GM23338 (cell line): ENCODE data around the gene MYOM1.

Experiments used
- CREB1 ChIP-seq: fragments of 250-450 bp; sonication (Bioruptor Pico); IDR thresholded peaks from 2 replicates; pipeline ENCODE4 v1.5.0; 2020; ENCODE audit warnings: low read depth, mild to moderate bottlenecking, moderate library complexity
- EZH2 ChIP-seq: fragments of 200-600 bp; sonication (generic); IDR thresholded peaks from one replicate; pipeline ENCODE4 v1.8.0; 2017; ENCODE audit warnings: antibody characterized with exemption, mild to moderate bottlenecking, low read depth; ENCODE audit not compliant: unreplicated experiment
- EZH2phosphoT487 ChIP-seq: fragments of 200-600 bp; sonication (generic); IDR thresholded peaks from one replicate; pipeline ENCODE4 v1.8.1; 2018; ENCODE audit warnings: antibody characterized with exemption; ENCODE audit not compliant: unreplicated experiment
- JUNB ChIP-seq: IDR thresholded peaks from one replicate; pipeline ENCODE4 v1.6.1; 2016; ENCODE audit warnings: antibody characterized with exemption; ENCODE audit not compliant: unreplicated experiment
- POLR2AphosphoS5 ChIP-seq: IDR thresholded peaks from 2 replicates; pipeline ENCODE4 v1.6.1; 2016; ENCODE audit warnings: antibody characterized with exemption, low read depth
- STAT1 ChIP-seq: IDR thresholded peaks from one replicate; pipeline ENCODE4 v1.6.1; 2016; ENCODE audit warnings: antibody characterized with exemption; ENCODE audit not compliant: unreplicated experiment
- ZNF331 ChIP-seq: fragments of 250-450 bp; sonication (Bioruptor Pico); IDR thresholded peaks from 2 replicates; pipeline ENCODE4 v1.5.0; 2020; ENCODE audit warnings: low read depth, mild to moderate bottlenecking, moderate library complexity
- TF ChIP-seq, protein P1 (sequence below), 2 experiments: fragments of 200-600 bp in 1 of 2; sonication (generic) in 1 of 2; conservative IDR thresholded peaks; 2 replicates each; pipeline versions ENCODE4 v1.5.1 to v1.6.1; 2016 to 2017; ENCODE audit warnings: antibody characterized with exemption in 2 of 2, low read depth in 2 of 2, mild to moderate bottlenecking in 2 of 2, moderate library complexity in 1 of 2
- TF ChIP-seq, protein P2 (sequence below): IDR thresholded peaks from one replicate; pipeline ENCODE4 v1.6.1; 2018; ENCODE audit warnings: antibody characterized with exemption; ENCODE audit not compliant: unreplicated experiment
- TF ChIP-seq, protein P3 (sequence below): IDR thresholded peaks from 2 replicates; pipeline ENCODE4 v1.6.1; 2016; ENCODE audit warnings: antibody characterized with exemption
- TF ChIP-seq, protein P4 (sequence below): fragments of 250-450 bp; sonication (Bioruptor Pico); IDR thresholded peaks from 2 replicates; pipeline ENCODE4 v1.5.0; 2020; ENCODE audit warnings: mild to moderate bottlenecking, moderate library complexity

DNA sequence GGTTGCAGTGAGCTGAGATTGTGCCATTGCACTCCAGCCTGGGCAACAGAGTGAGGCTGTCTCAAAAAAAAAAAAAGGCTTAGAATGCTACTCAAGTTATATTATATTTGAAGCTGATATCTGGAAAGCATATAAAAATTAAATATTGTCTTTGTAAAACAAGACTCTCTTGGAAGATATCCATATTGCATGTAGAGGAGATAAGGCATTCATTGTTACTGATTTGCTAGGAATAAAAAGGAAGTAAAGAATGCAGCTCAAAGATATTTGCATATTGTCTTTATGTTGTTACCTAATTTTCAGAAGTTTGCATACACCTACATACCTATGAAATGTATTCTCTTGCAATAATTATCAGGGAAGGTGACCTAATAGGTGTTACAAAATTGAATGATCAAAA is 79.4 kb downstream of the MYOM1 start:
- TF ChIP-seq, protein P1, sequence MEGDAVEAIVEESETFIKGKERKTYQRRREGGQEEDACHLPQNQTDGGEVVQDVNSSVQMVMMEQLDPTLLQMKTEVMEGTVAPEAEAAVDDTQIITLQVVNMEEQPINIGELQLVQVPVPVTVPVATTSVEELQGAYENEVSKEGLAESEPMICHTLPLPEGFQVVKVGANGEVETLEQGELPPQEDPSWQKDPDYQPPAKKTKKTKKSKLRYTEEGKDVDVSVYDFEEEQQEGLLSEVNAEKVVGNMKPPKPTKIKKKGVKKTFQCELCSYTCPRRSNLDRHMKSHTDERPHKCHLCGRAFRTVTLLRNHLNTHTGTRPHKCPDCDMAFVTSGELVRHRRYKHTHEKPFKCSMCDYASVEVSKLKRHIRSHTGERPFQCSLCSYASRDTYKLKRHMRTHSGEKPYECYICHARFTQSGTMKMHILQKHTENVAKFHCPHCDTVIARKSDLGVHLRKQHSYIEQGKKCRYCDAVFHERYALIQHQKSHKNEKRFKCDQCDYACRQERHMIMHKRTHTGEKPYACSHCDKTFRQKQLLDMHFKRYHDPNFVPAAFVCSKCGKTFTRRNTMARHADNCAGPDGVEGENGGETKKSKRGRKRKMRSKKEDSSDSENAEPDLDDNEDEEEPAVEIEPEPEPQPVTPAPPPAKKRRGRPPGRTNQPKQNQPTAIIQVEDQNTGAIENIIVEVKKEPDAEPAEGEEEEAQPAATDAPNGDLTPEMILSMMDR (conservative IDR thresholded peaks at IDR 0.05; ENCODE audit: low read depth in 2 of 2), result no peak
- no peak for TF ChIP-seq EZH2phosphoT487
- TF ChIP-seq, protein P2, sequence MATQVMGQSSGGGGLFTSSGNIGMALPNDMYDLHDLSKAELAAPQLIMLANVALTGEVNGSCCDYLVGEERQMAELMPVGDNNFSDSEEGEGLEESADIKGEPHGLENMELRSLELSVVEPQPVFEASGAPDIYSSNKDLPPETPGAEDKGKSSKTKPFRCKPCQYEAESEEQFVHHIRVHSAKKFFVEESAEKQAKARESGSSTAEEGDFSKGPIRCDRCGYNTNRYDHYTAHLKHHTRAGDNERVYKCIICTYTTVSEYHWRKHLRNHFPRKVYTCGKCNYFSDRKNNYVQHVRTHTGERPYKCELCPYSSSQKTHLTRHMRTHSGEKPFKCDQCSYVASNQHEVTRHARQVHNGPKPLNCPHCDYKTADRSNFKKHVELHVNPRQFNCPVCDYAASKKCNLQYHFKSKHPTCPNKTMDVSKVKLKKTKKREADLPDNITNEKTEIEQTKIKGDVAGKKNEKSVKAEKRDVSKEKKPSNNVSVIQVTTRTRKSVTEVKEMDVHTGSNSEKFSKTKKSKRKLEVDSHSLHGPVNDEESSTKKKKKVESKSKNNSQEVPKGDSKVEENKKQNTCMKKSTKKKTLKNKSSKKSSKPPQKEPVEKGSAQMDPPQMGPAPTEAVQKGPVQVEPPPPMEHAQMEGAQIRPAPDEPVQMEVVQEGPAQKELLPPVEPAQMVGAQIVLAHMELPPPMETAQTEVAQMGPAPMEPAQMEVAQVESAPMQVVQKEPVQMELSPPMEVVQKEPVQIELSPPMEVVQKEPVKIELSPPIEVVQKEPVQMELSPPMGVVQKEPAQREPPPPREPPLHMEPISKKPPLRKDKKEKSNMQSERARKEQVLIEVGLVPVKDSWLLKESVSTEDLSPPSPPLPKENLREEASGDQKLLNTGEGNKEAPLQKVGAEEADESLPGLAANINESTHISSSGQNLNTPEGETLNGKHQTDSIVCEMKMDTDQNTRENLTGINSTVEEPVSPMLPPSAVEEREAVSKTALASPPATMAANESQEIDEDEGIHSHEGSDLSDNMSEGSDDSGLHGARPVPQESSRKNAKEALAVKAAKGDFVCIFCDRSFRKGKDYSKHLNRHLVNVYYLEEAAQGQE, result no peak
- no peak for TF ChIP-seq ZNF331
- no peak for TF ChIP-seq CREB1 (CRISPR knock-in tag)
- TF ChIP-seq EZH2, result no peak
- TF ChIP-seq POLR2AphosphoS5, result no peak
- TF ChIP-seq, protein P3, sequence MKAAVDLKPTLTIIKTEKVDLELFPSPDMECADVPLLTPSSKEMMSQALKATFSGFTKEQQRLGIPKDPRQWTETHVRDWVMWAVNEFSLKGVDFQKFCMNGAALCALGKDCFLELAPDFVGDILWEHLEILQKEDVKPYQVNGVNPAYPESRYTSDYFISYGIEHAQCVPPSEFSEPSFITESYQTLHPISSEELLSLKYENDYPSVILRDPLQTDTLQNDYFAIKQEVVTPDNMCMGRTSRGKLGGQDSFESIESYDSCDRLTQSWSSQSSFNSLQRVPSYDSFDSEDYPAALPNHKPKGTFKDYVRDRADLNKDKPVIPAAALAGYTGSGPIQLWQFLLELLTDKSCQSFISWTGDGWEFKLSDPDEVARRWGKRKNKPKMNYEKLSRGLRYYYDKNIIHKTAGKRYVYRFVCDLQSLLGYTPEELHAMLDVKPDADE, result no peak
- TF ChIP-seq JUNB, result no peak
- TF ChIP-seq, protein P4, sequence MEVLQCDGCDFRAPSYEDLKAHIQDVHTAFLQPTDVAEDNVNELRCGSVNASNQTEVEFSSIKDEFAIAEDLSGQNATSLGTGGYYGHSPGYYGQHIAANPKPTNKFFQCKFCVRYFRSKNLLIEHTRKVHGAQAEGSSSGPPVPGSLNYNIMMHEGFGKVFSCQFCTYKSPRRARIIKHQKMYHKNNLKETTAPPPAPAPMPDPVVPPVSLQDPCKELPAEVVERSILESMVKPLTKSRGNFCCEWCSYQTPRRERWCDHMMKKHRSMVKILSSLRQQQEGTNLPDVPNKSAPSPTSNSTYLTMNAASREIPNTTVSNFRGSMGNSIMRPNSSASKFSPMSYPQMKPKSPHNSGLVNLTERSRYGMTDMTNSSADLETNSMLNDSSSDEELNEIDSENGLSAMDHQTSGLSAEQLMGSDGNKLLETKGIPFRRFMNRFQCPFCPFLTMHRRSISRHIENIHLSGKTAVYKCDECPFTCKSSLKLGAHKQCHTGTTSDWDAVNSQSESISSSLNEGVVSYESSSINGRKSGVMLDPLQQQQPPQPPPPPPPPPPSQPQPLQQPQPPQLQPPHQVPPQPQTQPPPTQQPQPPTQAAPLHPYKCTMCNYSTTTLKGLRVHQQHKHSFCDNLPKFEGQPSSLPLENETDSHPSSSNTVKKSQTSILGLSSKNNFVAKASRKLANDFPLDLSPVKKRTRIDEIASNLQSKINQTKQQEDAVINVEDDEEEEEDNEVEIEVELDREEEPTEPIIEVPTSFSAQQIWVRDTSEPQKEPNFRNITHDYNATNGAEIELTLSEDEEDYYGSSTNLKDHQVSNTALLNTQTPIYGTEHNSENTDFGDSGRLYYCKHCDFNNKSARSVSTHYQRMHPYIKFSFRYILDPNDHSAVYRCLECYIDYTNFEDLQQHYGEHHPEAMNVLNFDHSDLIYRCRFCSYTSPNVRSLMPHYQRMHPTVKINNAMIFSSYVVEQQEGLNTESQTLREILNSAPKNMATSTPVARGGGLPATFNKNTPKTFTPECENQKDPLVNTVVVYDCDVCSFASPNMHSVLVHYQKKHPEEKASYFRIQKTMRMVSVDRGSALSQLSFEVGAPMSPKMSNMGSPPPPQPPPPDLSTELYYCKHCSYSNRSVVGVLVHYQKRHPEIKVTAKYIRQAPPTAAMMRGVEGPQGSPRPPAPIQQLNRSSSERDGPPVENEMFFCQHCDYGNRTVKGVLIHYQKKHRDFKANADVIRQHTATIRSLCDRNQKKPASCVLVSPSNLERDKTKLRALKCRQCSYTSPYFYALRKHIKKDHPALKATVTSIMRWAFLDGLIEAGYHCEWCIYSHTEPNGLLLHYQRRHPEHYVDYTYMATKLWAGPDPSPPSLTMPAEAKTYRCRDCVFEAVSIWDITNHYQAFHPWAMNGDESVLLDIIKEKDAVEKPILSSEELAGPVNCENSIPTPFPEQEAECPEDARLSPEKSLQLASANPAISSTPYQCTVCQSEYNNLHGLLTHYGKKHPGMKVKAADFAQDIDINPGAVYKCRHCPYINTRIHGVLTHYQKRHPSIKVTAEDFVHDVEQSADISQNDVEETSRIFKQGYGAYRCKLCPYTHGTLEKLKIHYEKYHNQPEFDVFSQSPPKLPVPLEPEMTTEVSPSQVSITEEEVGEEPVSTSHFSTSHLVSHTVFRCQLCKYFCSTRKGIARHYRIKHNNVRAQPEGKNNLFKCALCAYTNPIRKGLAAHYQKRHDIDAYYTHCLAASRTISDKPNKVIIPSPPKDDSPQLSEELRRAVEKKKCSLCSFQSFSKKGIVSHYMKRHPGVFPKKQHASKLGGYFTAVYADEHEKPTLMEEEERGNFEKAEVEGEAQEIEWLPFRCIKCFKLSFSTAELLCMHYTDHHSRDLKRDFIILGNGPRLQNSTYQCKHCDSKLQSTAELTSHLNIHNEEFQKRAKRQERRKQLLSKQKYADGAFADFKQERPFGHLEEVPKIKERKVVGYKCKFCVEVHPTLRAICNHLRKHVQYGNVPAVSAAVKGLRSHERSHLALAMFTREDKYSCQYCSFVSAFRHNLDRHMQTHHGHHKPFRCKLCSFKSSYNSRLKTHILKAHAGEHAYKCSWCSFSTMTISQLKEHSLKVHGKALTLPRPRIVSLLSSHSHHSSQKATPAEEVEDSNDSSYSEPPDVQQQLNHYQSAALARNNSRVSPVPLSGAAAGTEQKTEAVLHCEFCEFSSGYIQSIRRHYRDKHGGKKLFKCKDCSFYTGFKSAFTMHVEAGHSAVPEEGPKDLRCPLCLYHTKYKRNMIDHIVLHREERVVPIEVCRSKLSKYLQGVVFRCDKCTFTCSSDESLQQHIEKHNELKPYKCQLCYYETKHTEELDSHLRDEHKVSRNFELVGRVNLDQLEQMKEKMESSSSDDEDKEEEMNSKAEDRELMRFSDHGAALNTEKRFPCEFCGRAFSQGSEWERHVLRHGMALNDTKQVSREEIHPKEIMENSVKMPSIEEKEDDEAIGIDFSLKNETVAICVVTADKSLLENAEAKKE (CRISPR knock-in tag), result no peak
- TF ChIP-seq STAT1, result no peak
